ENCODE data around the gene VAV3. TPM values are rescaled to one million over a fixed set of nuclear protein-coding genes. Genes with fewer than 3 reads are reported as not detected.

The VAV3 gene
- total RNA-seq, 1 experiment from 2014 or later, result not detected

- no peak for TF ChIP-seq REST (IDR thresholded peaks at IDR 0.05; ENCODE audit: low read depth)
- no peak for TF ChIP-seq ATF3 (IDR thresholded peaks at IDR 0.05)
- no peak for TF ChIP-seq SIN3A (IDR thresholded peaks at IDR 0.05; ENCODE audit: low read depth)
- TF ChIP-seq POLR2AphosphoS5 (IDR thresholded peaks at IDR 0.05; ENCODE audit: low read depth, low read length), result no peak
- no peak for TF ChIP-seq ZBTB33 (IDR thresholded peaks at IDR 0.05; ENCODE audit: extremely low read depth, insufficient replicate concordance, low read length)
These were observed 14.1 kb upstream of the VAV3 start (continued) for GRCh38 chr1:107979088-107979487.

- no peak overlapping the region for H3K9ac ChIP-seq (ENCODE audit: low read length)
- H3K27ac ChIP-seq (ENCODE audit: low read depth, low read length), result no peak overlapping the region
- no peaks in the 10 kb centered on the region for H3K9me3 ChIP-seq (ENCODE audit: control insufficient read depth in 1 of 2, insufficient read depth in 1 of 2, low read depth in 1 of 2, low read length in 2 of 2)
- POLR2A ChIA-PET, result no interaction called here
- no peaks in the 10 kb centered on the region for H3K36me3 ChIP-seq (ENCODE audit: control insufficient read depth in 1 of 2, insufficient read depth in 2 of 2, low read length in 2 of 2)
- H2AFZ ChIP-seq (ENCODE audit: low read depth, low read length, poor library complexity, severe bottlenecking), result no peak overlapping the region
- RAD21 ChIA-PET (ENCODE audit: low non-redundant PET in 1 of 2, low total read pairs in 2 of 2, uncharacterized antibody in 2 of 2, unreplicated experiment in 2 of 2), result no interaction called here
- intact Hi-C loops (cut with micrococcal nuclease), result no loop called here
- H3K4me2 ChIP-seq (ENCODE audit: low read length), result no peak overlapping the region
- no peak for TF ChIP-seq EZH2 (IDR thresholded peaks at IDR 0.05)
- no peak for TF ChIP-seq ATF3 (IDR thresholded peaks at IDR 0.05)
- no peak for TF ChIP-seq SP1 (IDR thresholded peaks at IDR 0.05; ENCODE audit: low read depth)
- TF ChIP-seq SRF (IDR thresholded peaks at IDR 0.05; ENCODE audit: low read depth), result no peak
- TF ChIP-seq CEBPB (IDR thresholded peaks at IDR 0.05; ENCODE audit: low read depth), result no peak
- TF ChIP-seq ZFX (IDR thresholded peaks at IDR 0.05), result no peak
- no peak for TF ChIP-seq POLR2A (IDR thresholded peaks at IDR 0.05; ENCODE audit: borderline replicate concordance, extremely low read depth, insufficient read depth, insufficient read length)
- H3K27me3 ChIP-seq (ENCODE audit: insufficient read depth, low read length), result peaks cover 66% of the 10 kb centered on the region
- DNase-seq (ENCODE audit: low read depth, low spot score), result no peak
- no peak overlapping the region for H3K4me3 ChIP-seq (replicated peaks in 1 of 2; ENCODE audit: low read depth in 1 of 2, low read length in 2 of 2)
- H3K79me2 ChIP-seq (ENCODE audit: insufficient read depth, low read length), result no peaks in the 10 kb centered on the region
- ATAC-seq, result no peak
- CTCF ChIA-PET, result no interaction called here
- no peaks in the 10 kb centered on the region for H3K4me1 ChIP-seq (ENCODE audit: control insufficient read depth in 1 of 2, insufficient read depth in 2 of 2, low read length in 2 of 2)
- H4K20me1 ChIP-seq (ENCODE audit: insufficient read depth), result no peaks in the 10 kb centered on the region
- no TSS peak for BruUV-seq (replicated peaks)
- no peaks in the 10 kb centered on the region for H3K9me2 ChIP-seq (ENCODE audit: insufficient read depth)
These were observed 11.9 kb upstream of the VAV3 start for GRCh38 chr1:107976836-107977235.
